ENCODE measurements around the gene FLVCR2.

- TF ChIP-seq CTCF (IDR thresholded peaks at IDR 0.05; ENCODE audit: insufficient read depth, low read depth, low read length), result no peak
- no peak for TF ChIP-seq EZH2 (IDR thresholded peaks at IDR 0.05; ENCODE audit: insufficient read depth, low read length)
Observed at GRCh38 chr14:75558440-75558839, 20.0 kb upstream of the FLVCR2 start.
